ENCODE results near the gene NUDCD3. TPM values are rescaled to one million over a fixed set of nuclear protein-coding genes. Genes with fewer than 3 reads are reported as not detected.
A peak's percentile ranks its signal among the peaks of the same experiment; 100 is the strongest.
"Not testable (repeated sequence)": the region's sequence is repeated elsewhere in the genome, so short reads cannot be mapped to it uniquely, and the experiment has no call there.

The NUDCD3 gene
- total and polyA plus RNA-seq, 8 donors, result 12.9 to 147 (median 29.5) TPM

- no peak for DNase-seq
- no peaks in the 10 kb centered on the region for H3K9me3 ChIP-seq
- WGBS, 5 donors, result 85 to 92% (median 87%) methylated on average over 6 of the region's 6 CpGs
- H3K4me1 ChIP-seq, result peaks cover 0 to 37% (median 0%) of the 10 kb centered on the region in 4 donors
- no peak overlapping the region for H3K4me3 ChIP-seq
- intact Hi-C loops (cut with DNase I; ENCODE audit: low total_unique reads), result no loop called here
- no peak overlapping the region for H3K27ac ChIP-seq
- no peaks in the 10 kb centered on the region for H3K27me3 ChIP-seq
- TF ChIP-seq EP300 (IDR thresholded peaks at IDR 0.05) (no peak), POLR2AphosphoS5 (IDR thresholded peaks at IDR 0.05) (no peak), CTCF (IDR thresholded peaks at IDR 0.05) (no peak), POLR2A (IDR thresholded peaks at IDR 0.05) (no peak)
- H3K36me3 ChIP-seq, result peaks cover 2 to 15% (median 4%) of the 10 kb centered on the region in 4 donors
Measured at GRCh38 chr7:44432381-44432977, 58.0 kb downstream of the NUDCD3 start.

- Histone ChIP-seq H3K9me3 (no peaks in the 10 kb centered on the region), H3K4me3 (no peak overlapping the region), H3K4me1 (peaks cover 0 to 37% (median 0%) of the 10 kb centered on the region in 4 donors), H3K27me3 (no peaks in the 10 kb centered on the region), H3K27ac (no peak overlapping the region), H3K36me3 (peaks cover 12 to 26% (median 16%) of the 10 kb centered on the region in 4 donors)
- intact Hi-C loops (cut with DNase I; ENCODE audit: low total_unique reads), result no loop called here
- no peak for TF ChIP-seq EP300 (IDR thresholded peaks at IDR 0.05)
- TF ChIP-seq POLR2A (IDR thresholded peaks at IDR 0.05), result no peak
- TF ChIP-seq POLR2AphosphoS5 (IDR thresholded peaks at IDR 0.05), result no peak
- TF ChIP-seq CTCF (IDR thresholded peaks at IDR 0.05), result no peak
- peak in 1 of 2 donors; percentile 21 for DNase-seq
- WGBS, 5 donors, result 41 to 65% (median 58%) methylated on average over 2 of the region's 2 CpGs
Measured at GRCh38 chr7:44431091-44431608, 59.3 kb downstream of the NUDCD3 start.

GRCh38 chr7:44430054-44430453, 60.4 kb downstream of the NUDCD3 start:
- Histone ChIP-seq H3K9me3 (no peaks in the 10 kb centered on the region), H3K36me3 (peaks cover 23 to 37% (median 26%) of the 10 kb centered on the region in 4 donors), H3K27me3 (no peaks in the 10 kb centered on the region), H3K4me1 (peaks cover 0 to 37% (median 0%) of the 10 kb centered on the region in 4 donors), H3K4me3 (no peak overlapping the region), H3K27ac (no peak overlapping the region)
- WGBS, 5 donors, result 83 to 98% (median 95%) methylated on average over 4 of the region's 4 CpGs
- intact Hi-C loops (cut with DNase I; ENCODE audit: low total_unique reads), result no loop called here
- TF ChIP-seq EP300 (IDR thresholded peaks at IDR 0.05) (no peak), CTCF (IDR thresholded peaks at IDR 0.05) (no peak), POLR2AphosphoS5 (IDR thresholded peaks at IDR 0.05) (no peak), POLR2A (IDR thresholded peaks at IDR 0.05) (no peak)
- no peak for DNase-seq

- DNase-seq; intact Hi-C loops (cut with DNase I; ENCODE audit: low total_unique reads); H3K27me3 ChIP-seq; H3K27ac ChIP-seq; H3K9me3 ChIP-seq; H3K4me1 ChIP-seq; H3K4me3 ChIP-seq: not testable (repeated sequence)
- H3K36me3 ChIP-seq, result peaks cover 26 to 35% (median 33%) of the 10 kb centered on the region in 4 donors
- WGBS, 5 donors, result 92 to 98% (median 94%) methylated on average over 2 of the region's 2 CpGs
Measured at GRCh38 chr7:44424762-44425161, 65.7 kb downstream of the NUDCD3 start.

DNA sequence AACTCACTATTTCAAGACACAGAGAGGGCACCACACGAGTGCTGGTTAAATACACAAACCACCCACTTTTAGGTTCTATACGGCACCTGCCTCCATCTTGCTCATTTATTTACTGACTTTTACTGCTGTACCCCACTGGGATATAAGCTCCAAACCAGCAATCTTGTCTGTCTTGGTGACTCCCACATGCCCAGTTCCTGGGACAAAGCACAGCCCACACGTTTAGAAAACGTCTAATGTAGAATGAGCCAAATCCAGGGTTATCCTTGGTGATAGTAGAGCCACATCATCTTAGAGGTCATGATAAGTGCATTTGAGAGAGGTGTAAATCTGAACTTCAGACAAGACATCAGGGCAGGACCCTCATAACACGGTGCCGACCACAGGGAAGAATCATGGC, 73.5 kb downstream of the NUDCD3 start:
- WGBS, 5 donors, result 89 to 96% (median 94%) methylated on average over 6 of the region's 6 CpGs
- H3K27ac ChIP-seq, result no peak overlapping the region
- H3K4me1 ChIP-seq, result peaks cover 0 to 5% (median 0%) of the 10 kb centered on the region in 4 donors
- H3K4me3 ChIP-seq, result no peak overlapping the region
- no peaks in the 10 kb centered on the region for H3K27me3 ChIP-seq
- DNase-seq, result no peak
- peaks cover 0 to 45% (median 43%) of the 10 kb centered on the region in 4 donors for H3K36me3 ChIP-seq
- H3K9me3 ChIP-seq, result no peaks in the 10 kb centered on the region
- no peak for TF ChIP-seq POLR2A (IDR thresholded peaks at IDR 0.05)
- no peak for TF ChIP-seq POLR2AphosphoS5 (IDR thresholded peaks at IDR 0.05)
- no peak for TF ChIP-seq EP300 (IDR thresholded peaks at IDR 0.05)
- TF ChIP-seq CTCF (IDR thresholded peaks at IDR 0.05), result no peak
- intact Hi-C loops (cut with DNase I; ENCODE audit: low total_unique reads), result no loop called here
